ENCODE results near the gene ARHGEF37.
"Not testable (repeated sequence)": the region's sequence is repeated elsewhere in the genome, so short reads cannot be mapped to it uniquely, and the experiment has no call there.

ARHGEF37 gene

DNA sequence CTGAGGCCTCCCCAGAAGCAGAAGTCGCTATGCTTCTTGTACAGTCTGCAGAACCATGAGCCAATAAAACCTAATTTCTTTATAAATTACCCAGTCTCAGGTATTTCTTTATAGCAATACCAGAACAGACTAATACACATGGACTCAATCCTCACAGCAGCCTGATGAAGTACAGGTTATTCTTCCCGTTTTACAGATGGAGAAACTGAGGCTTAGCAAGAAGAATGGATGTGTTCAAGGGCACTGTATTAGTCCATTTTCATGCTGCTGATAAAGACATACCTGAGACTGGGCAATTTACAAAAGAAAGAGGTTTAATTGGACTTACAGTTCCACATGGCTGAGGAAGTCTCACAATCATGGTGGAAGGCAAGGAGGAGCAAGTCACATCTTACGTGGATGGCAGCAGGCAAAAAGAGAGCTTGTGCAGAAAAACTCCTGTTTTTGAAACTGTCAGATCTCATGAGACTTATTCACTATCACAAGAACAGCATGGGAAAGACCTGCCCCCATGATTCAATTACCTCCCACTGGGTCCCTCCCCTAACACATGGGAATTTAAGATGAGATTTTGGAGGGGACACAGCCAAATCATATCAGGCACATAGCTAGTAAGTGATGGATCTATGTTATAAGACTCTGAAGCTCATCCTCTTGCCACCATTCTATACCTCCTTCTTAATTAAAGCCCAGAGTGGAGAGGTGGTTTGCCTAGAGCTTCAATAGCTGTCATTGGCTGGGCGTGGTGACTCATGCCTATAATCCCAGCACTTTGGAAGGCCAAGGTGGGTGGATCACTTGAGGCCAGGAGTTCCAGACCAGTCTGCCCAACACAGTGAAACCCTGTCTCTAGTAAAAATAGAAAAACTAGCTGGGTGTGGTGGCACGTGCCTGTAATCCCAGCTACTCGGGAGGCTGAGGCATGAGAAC, 67.4 kb downstream of the ARHGEF37 start:
- not testable (repeated sequence) for DNase-seq

DNA sequence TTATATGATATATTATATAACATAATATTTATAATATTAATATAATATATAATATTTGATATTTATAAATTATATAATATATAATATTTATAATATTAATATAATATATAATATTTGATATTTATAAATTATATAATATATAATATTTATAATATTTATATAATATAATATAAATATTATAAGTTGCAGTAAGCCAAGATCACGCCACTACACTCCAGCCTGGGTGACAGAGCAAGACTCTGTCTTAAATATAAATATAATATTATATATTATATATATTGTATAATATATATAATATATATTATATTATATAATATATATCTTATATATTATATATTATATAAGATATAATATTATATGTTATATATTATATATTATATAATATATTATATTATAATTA, 68.4 kb downstream of the ARHGEF37 start:
- DNase-seq = not testable (repeated sequence)

DNA sequence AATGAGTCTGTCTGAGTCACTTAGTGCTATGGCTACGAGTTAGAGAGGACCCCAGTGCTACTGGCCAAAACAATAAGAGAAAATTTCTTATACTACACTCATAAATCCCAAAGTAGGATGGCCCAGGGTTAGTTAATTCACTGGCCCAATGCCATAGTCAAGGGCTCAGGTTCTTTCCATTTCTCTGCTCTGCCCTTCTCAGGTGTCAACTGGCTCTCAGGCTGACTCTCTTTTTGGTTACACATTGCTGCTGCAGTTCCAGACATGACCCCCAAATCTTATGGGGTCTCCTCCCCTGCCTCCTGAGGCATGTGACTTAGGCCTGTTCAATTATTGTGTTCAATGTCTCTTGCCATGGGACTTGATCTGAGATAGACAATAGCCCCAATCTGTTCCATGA, 70.4 kb downstream of the ARHGEF37 start:
- no peak for DNase-seq

DNA sequence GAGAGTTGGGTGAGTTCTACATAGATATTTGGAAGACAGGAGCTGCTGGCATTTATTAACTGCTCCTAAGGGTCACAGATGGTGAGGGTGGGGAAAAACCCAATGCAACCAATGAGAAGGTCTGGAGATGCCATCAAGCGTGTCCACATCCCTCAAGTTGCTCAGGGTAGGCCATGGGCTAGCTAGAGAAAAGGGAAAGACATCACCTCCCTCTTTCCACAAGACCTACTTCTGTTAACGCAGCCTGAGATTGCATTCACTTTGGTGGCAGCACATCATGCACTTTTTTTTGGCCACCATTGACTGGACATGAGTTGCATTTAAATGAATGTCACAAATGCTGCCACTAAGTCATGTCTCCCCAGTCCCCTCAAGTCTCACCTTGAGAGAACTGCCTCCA, 71.4 kb downstream of the ARHGEF37 start:
- DNase-seq = no peak

DNA sequence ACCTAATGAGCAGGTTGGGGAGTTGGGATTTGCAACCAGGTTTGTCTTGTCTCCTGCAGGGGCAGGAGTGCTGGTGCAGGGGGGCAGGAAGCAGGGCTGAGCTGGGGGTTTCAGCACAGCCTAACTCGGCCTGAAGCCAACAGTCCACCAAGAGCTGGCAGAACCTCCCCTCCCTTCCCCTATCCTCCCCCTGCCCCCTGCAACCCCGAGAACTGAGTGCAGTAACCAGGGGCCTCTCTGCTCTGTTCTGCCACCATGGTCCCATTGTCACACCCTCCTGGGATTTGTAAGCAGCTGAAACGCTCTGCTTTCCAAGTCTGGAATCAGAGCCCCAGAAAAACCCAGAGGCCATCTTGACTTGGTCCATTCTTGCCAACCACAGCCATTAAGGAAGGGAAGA, 72.9 kb downstream of the ARHGEF37 start:
- DNase-seq = no peak

DNA sequence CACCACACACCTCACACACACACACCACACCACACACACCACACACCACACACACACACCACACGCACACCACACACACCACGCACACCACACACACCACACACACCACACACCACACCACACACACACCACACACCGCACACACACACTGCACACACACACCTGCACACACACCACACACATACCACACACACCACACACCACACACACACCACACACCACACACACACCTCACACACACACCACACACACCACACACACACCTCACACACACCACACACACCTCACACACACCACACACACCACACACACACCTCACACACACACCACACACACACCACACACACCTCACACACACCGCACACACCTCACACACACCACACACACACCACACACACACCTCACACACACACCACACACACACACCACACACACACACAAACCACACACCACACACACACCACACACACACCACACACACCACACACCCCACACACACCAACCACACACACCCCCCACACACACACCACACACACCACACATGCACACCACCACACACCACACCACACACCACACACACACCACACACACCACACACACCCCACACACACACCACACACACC, 73.7 kb downstream of the ARHGEF37 start:
- no peak for DNase-seq

DNA sequence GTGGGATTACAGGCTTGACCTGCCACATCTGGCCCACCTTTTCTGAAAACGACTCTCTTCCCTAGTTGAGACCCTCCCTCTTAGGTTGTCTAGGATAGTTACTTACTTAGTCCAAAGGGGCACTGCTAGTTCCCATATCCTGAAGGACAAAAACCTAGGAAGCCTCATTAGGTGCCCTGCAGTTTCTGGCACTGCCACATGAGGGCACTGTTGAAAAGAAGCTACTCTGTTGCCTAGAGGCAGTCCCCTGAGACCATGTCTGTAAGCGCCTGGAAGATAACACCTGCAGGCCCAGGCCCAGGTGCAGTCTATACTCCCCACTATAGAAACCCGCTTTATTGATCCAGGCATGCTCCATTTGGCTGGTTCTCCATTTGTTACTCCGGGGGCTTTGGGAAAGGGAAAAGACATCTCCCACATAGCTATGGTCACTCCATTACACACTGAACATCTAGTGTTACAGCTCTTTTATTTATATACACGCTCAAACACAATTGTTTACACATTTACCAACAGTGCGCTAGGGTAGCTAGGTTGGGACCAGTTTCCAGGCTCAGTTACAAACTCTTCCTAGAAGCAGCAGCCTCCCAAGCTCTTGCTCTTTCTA, 75.4 kb downstream of the ARHGEF37 start:
- no peak for DNase-seq

DNA sequence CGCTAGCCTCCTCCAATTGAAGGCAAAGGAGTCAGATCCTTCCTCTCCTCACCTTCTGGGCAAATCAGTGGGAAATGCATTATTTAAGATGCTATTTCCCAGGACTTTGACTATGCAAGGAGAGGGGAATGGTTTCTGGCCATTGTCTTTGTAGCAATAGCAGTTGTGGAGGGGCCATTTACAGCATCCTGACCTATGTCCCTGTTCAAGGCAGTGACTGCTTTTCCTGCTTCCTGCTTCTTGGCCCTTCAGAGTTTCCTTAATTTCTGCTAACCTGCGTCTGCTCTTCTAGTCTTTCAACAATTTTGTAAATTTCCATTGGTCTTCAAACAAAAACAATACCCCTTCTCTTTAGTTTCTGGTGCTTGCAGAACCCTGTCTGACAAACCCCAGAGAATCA, 76.0 kb downstream of the ARHGEF37 start:
- DNase-seq = no peak

DNA sequence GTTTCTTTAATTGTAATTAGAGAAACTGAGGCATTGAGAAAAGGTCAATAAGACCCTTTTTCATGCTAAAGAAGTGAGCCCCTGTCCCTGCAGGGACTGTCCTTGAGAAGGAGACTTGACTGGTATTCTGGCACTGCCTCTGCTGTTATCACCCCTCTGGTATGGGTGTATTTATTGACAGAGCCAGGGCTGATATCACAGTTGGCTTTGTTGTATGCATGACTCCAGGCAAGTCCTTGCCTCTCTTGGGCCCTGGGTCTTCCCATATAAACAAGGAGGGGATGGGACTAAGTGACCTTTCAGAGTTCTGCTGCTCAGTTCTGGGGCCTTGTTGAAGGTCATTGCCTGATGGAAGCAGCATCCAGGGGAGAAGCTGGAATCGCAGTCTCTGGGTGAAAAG, 77.0 kb downstream of the ARHGEF37 start:
- DNase-seq = no peak

DNA sequence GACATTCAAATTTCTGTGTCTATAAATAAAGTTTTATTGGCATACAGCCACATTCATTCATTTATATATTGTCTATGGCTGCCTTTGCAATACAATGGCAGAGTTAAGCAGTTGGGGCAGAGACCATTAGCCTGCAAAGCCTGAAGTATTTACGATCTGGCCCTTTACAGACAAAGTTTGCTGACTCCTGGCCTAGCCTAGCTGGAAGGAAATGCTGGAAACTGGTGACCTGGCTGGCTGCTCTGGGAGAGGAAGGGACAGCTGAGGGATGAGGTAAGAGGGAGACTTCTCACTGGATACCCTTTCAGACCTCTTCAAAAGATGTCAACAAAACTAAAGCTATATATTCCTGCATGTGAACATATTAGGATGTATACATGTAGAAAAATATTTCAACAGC, 82.8 kb downstream of the ARHGEF37 start:
- no peak for DNase-seq

DNA sequence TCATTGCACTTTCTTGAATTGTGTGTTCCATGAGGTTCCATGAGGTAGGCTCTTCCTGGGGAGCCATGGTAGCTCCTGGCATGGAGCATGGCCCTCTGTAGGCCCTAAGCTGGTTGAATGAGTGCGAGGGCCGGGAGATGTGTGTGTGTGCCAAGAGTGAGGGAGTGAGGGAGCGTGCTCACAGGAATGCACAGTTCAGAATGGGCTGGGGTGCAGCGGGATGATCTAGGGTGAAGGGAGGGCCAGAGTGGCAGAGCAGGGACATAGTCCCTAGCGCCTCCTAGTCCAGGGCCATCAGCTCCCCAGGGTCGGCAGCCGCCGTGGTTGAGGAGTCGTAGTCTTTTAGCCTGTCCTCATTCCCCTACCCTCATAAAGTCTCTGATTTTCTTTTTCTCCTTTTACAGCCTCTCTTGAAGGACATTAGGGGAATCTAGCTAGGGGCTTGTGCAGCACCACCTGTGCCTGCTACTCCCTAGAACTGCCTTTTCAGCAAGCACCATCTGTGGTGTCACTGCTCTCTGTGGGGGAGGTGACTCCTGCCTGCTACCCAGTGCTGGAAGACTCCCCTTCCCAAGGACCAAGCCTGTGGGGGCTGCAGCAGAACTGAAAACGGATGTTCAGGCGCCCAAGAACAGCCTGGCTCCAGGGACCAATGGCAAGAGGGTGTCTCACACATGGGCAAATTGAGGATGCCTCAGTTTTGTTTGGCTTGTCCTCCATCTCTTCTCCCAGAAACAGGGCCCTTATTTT, 83.5 kb downstream of the ARHGEF37 start:
- DNase-seq = no peak

DNA sequence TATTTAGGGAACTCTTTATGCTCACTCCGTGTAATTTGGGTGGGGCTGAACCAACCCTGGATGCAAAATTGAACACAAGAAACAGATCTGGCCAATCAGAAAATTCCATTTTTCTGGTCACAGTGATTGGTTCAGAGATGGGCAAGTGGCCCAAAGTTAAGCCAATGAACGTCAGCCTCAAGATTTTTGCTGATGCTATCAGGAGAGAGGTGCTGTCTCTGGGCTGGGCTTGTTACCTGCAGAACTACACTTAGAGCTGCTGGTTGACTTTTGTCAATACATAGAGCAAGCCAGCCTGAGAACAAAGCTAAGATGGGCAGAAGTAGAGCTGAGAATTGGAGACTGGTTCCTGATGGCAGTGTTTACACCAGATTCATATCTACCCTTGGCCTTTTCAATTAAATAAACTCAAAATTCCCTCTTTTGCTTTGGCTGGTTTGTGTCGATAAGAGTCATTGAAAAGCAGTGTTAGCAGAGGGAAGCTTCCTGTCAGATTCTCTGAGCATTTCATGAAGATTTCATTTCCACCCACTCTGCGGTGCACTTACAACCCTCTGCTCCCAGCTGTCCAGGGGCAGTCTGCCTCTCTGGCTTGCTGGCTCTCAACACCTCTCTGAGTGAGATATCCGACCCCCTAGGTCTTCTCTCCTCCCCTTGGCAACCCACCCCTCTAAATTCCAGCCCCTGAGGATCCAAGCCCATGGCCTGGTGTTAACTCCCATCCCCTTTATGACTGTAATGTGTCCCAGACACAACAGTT, 84.3 kb downstream of the ARHGEF37 start:
- no peak for DNase-seq

DNA sequence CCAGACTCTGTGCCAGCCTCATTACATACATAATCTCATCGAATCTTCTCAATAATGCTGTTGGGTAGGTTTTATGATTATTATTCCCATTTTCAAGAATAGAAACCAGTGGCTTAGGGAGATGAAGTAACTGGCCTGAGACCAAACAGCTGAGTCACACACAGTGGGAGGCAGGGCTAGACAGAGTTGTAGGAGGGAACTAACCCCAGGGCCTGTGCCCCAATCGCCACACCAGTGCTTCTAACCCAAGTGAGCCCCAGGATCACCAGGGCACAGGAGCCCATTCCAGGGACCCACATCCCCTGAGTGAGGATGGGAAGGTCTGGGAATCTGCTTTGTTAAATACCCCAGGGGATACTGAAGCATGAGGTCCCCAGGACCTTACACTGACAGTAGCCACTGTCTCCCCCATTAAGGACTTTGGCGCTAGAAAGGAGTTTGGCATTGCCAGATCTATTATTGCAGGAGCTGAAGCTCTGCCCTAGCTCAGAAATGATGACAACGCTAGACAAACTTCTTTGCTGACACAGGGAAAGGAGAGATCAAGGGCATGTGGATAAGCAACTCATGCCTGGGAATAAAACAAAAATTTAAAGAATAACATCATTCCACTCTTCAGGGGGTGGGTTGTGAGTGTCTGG, 85.0 kb downstream of the ARHGEF37 start:
- DNase-seq = no peak

DNA sequence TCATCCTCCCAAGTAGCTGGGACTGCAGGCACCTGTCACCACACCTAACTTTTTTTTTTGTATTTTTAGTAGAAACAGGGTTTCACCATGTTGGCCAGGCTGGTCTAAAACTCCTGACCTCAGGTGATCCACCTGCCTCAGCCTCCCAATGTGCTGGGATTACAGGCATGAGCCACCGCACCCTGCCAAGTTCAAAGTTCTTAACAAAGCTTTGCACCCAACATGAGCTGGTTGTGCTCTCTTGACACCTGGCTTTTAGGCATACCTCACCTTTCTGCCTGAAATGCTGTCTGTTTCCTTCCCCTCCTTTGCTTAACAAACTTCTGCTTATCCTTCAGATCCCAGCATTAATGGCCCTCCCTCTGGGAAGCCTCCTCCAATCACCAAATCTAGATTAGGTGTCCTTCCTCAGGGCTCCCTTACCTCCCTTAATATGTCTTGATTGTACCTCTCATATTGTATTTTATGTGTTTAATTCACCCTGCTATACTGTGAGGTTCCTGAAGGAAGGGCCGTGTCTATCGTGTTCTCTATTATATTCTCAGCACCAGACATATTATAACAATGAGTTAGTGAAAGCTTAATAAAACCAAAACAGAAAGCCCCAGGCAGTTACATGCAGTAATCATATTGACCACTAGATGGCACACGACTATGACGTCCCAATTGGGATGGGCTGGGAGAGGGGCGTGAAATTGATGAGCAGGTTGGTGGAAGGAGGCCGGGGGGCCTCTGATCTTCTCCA, 86.0 kb downstream of the ARHGEF37 start:
- no peak for DNase-seq

DNA sequence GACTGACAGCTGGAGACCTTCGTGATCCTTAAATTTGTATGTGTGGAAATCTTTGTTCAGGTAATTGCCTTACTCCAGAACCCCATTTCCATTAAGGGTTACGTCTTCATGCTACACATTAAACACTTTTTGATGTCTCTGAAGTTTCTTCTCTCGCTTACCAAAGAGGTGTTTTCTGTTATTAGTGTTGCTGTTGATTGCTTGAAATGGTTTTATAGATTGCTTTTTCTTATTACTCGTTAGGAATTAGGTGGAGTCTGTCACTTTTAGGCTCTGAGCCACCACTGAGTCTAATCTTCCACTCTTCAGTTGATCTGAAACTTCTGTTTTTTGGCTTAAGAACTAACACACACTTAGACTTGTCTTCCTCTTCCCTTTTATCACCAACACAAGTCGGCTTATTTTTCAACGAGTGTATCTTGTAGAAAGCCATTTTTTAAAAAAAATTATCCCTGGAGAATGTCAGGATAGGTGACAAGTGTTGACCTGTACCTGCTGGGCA, 86.6 kb downstream of the ARHGEF37 start:
- DNase-seq = no peak

DNA sequence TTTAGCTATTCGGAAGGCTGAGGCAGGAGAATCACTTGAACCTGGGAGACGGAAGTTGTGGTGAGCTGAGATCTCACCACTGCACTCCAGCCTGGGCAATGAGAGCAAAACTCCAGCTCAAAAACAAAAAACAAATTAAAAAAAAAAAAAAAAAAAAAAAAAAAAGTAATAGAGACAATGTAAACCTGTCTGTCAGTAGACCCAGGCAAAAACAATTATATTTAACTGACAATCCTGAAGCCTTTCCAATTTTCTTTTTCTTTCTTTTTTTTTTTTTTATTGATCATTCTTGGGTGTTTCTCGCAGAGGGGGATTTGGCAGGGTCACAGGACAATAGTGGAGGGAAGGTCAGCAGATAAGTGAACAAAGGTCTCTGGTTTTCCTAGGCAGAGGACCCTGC, 88.0 kb downstream of the ARHGEF37 start:
- not testable (repeated sequence) for DNase-seq

DNA sequence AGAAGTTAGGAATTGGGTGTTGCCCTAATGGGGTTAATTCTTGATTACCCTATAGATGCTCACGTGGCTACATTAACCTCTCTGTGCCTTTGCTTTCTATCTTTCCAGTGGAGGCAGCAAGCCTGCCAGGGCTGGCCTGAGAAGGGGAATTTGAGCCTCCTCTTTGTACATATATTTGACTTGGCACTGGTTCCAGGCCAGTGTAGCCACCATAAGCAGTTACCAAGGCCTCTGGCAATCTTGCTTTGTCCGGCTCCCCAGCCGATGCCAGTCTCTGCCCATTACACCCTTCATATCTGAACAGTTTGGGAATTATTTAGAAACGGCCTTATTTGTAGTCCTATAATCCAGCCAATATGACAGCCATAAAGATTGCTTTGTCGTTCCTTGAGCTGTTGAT, 90.2 kb downstream of the ARHGEF37 start:
- DNase-seq = no peak

DNA sequence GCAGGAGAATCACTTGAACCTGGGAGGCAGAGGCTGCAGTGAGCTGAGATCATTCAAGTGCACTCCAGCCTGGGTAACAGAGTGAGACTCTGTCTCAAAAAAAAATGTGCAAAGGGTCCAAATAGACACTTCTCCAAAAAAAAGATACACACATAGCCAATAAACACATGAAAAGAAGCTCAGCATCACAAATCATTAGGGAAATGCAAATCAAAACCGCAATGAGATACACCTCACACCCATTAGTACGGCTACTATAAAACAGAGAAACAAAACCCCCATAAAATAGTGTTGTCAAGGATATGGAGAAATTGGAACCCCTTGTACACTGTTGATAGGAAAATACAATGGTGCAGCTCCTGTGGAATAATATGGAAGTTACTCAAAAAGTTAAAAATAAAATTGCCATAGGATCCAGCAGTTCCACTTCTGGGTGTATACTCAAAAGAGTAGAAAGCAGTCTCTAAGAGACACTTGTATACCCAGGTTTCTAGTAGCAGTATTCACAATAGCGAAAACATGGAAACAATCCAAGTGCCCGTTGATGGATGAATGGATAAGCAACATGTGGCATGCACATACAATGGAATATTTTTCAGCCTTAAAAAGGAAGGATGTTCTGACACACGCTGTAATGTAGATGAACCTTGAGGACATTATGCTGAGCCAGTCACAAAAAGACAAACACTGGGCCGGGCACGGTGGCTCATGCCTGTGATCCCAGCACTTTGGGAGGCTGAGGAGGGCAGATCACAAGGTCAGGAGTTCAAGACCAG, 91.6 kb downstream of the ARHGEF37 start:
- no peak for DNase-seq

DNA sequence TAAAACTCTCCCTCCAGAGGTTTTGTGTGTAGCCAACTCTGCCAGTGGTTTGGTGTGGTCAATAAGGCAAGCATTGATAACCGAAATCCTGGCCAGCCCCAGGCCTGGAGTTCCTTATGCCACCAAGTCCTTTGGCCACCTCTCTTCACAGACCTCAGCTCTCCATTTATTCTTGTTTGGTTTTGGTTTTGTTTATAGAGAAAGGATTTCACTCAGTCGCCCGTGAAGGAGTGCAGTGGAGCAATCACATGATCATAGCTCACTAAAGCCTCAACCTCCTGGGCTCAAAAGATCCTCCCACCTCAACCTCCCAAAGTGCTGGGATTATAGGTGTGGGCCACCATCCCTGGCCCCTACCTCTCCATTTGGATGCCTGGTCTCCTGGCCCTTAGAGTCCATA, 93.4 kb downstream of the ARHGEF37 start:
- no peak for DNase-seq

DNA sequence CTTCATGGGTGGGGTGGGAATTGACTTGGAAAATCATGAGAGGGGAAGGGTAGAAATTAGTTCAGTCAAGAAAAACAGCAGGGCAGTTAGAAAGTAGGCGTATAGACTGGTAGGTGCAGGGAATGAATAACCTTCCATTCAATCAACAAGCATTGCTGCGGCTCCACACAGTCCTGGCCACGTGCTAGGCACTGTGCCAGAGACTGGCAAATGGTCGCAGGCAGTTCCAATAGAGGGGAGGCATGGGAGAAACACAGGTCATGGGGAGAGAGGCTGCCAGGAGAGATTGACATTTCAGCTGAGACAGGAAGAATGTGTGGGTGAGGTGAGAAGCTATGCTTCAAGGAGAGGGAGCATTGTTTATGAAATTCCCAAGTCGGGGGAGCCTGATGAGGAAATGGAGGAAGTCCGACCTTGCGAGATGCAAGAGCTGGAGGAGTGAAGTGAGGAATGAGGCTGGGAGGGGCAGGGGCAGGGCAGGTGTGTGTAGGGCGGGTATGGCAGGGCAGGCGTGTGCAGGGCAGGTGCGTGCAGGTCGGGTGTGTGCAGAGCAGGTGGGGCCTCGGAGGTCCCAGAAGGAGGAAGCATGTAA, 94.4 kb downstream of the ARHGEF37 start:
- no peak for DNase-seq

Measured in central memory CD4-positive, alpha-beta T cell (primary cell).